ENCODE measurements around the gene FLT1. TPM values are rescaled to one million over a fixed set of nuclear protein-coding genes. Genes with fewer than 3 reads are reported as not detected.

Gene FLT1
- total RNA-seq, 2 experiments from 2014 or later = 1.6 to 2.5 TPM

DNA sequence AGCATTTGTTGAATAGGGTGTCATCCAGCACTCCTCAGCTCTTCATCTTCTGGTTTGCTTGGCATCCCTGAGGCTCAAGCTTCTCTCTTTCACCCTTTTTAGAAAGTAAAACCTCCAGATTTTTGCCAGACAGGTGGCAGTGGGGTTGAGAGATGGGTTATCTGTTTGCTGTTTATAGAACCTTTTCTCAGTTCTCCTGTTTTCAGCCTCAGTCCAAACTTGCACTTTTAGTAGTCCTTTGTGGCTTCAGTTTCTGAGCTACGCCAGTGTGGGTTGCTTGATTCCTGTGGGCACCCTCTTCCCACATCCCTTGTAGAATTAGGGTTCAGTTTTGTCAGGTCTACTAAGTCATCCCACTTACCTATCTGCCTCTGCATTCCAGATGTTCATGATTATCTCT, 208.7 kb downstream of the FLT1 start:
- H3K36me3 ChIP-seq (ENCODE audit: insufficient read depth, low read length) = peaks cover 80% of the 10 kb centered on the region
- H3K4me2 ChIP-seq (ENCODE audit: low read length) = peak overlapping the region; percentile 25
- no TSS peak for BruUV-seq (replicated peaks)
- H3K79me2 ChIP-seq (ENCODE audit: insufficient read depth, low read depth, low read length) = no peaks in the 10 kb centered on the region
- peak; percentile 22 for DNase-seq (ENCODE audit: low spot score)
- peaks cover 15% of the 10 kb centered on the region for H3K4me1 ChIP-seq (ENCODE audit: insufficient read depth, low read length, poor library complexity, severe bottlenecking)
- peak overlapping the region; percentile 23 for H3K27ac ChIP-seq (ENCODE audit: low read depth, low read length, poor library complexity, severe bottlenecking)
- TF ChIP-seq EZH2phosphoT487 (IDR thresholded peaks at IDR 0.05; ENCODE audit: borderline replicate concordance, low read depth, low read length) = no peak
- TF ChIP-seq CTCF (conservative IDR thresholded peaks at IDR 0.05; ENCODE audit: low read length) = no peak
- no peaks in the 10 kb centered on the region for H4K20me1 ChIP-seq (ENCODE audit: insufficient read depth, low read length)
- no peaks in the 10 kb centered on the region for H3K9me2 ChIP-seq (ENCODE audit: insufficient read depth, low read length)
- CTCF ChIA-PET (ENCODE audit: unreplicated experiment) = no interaction called here
- no peaks in the 10 kb centered on the region for H3K9me3 ChIP-seq (ENCODE audit: low read length)
- H3K4me3 ChIP-seq (ENCODE audit: low read depth, low read length, poor library complexity, severe bottlenecking) = no peak overlapping the region
- H2AFZ ChIP-seq (ENCODE audit: low read length) = no peak overlapping the region
- POLR2A ChIA-PET = interaction anchor here (0.7 to 1.9 kb wide), 2 partner anchors 8 to 9 kb away, joined by 3 to 5 read pairs; no protein-coding TSS in a partner anchor
- intact Hi-C loops (cut with micrococcal nuclease; ENCODE audit: unreplicated experiment) = no loop called here

GRCh38 chr13:28283600-28283999, 211.3 kb downstream of the FLT1 start:
- ChIA-PET POLR2A (no interaction called here), CTCF (ENCODE audit: unreplicated experiment) (no interaction called here)
- Histone ChIP-seq H3K4me1 (ENCODE audit: insufficient read depth, low read length, poor library complexity, severe bottlenecking) (peaks cover 15% of the 10 kb centered on the region), H4K20me1 (ENCODE audit: insufficient read depth, low read length) (no peaks in the 10 kb centered on the region), H3K79me2 (ENCODE audit: insufficient read depth, low read depth, low read length) (no peaks in the 10 kb centered on the region), H3K36me3 (ENCODE audit: insufficient read depth, low read length) (peaks cover 87% of the 10 kb centered on the region), H3K27ac (ENCODE audit: low read depth, low read length, poor library complexity, severe bottlenecking) (no peak overlapping the region), H3K4me2 (ENCODE audit: low read length) (no peak overlapping the region), H3K4me3 (ENCODE audit: low read depth, low read length, poor library complexity, severe bottlenecking) (no peak overlapping the region), H3K9me2 (ENCODE audit: insufficient read depth, low read length) (no peaks in the 10 kb centered on the region), H2AFZ (ENCODE audit: low read length) (no peak overlapping the region), H3K9me3 (ENCODE audit: low read length) (no peaks in the 10 kb centered on the region)
- intact Hi-C loops (cut with micrococcal nuclease; ENCODE audit: unreplicated experiment) = no loop called here
- DNase-seq (ENCODE audit: low spot score) = no peak
- TF ChIP-seq EZH2phosphoT487 (IDR thresholded peaks at IDR 0.05; ENCODE audit: borderline replicate concordance, low read depth, low read length) = no peak
- no peak for TF ChIP-seq CTCF (conservative IDR thresholded peaks at IDR 0.05; ENCODE audit: low read length)
- BruUV-seq (replicated peaks) = no TSS peak

- Histone ChIP-seq H2AFZ (ENCODE audit: low read length) (no peak overlapping the region), H3K27ac (ENCODE audit: low read depth, low read length, poor library complexity, severe bottlenecking) (no peak overlapping the region), H3K36me3 (ENCODE audit: insufficient read depth, low read length) (peaks cover 83% of the 10 kb centered on the region), H3K4me2 (ENCODE audit: low read length) (no peak overlapping the region), H3K79me2 (ENCODE audit: insufficient read depth, low read depth, low read length) (no peaks in the 10 kb centered on the region), H3K9me2 (ENCODE audit: insufficient read depth, low read length) (no peaks in the 10 kb centered on the region), H3K4me1 (ENCODE audit: insufficient read depth, low read length, poor library complexity, severe bottlenecking) (peaks cover 15% of the 10 kb centered on the region), H3K4me3 (ENCODE audit: low read depth, low read length, poor library complexity, severe bottlenecking) (no peak overlapping the region), H3K9me3 (ENCODE audit: low read length) (no peaks in the 10 kb centered on the region), H4K20me1 (ENCODE audit: insufficient read depth, low read length) (no peaks in the 10 kb centered on the region)
- no TSS peak for BruUV-seq (replicated peaks)
- no peak for DNase-seq (ENCODE audit: low spot score)
- intact Hi-C loops (cut with micrococcal nuclease; ENCODE audit: unreplicated experiment) = no loop called here
- ChIA-PET CTCF (ENCODE audit: unreplicated experiment) (no interaction called here), POLR2A (interaction anchor here (0.7 to 1.5 kb wide), 2 partner anchors 11 to 59 kb away, joined by 3 to 6 read pairs; no protein-coding TSS in a partner anchor)
- TF ChIP-seq EZH2phosphoT487 (IDR thresholded peaks at IDR 0.05; ENCODE audit: borderline replicate concordance, low read depth, low read length) = no peak
- TF ChIP-seq CTCF (conservative IDR thresholded peaks at IDR 0.05; ENCODE audit: low read length) = no peak
These were observed 212.5 kb downstream of the FLT1 start for GRCh38 chr13:28282451-28282850.

All from OCI-LY7 (cell line).